HG03571 (cell line): ENCODE measurements around the gene RTN4IP1.
"Not testable (repeated sequence)": the region's sequence is repeated elsewhere in the genome, so short reads cannot be mapped to it uniquely, and the experiment has no call there.

Experiments
- ATAC-seq: cut with Tn5 transposase; IDR thresholded peaks from one replicate; pipeline ENCODE4 v1.9.1; 2021; ENCODE audit not compliant: unreplicated experiment

RTN4IP1 gene

DNA sequence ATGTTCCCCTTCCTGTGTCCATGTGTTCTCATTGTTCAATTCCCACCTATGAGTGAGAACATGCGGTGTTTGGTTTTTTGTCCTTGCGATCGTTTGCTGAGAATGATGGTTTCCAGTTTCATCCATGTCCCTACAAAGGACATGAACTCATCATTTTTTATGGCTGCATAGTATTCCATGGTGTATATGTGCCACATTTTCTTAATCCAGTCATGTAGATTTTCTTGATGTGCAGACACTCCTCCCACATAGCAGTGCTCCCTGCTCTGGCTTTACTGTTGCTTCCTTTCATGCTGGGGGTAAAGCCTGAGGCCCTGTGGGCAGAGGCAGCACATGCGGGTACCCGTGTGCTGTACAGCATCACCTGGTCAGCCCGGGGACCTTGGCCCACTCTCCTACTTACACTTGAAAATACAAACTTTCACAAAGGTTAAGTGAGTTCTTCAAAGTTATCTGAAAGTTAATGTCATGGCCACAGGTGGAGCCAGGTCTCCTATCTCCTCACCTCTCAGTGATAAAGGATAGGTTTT, 80.3 kb downstream of the RTN4IP1 start:
- ATAC-seq: not testable (repeated sequence)

DNA sequence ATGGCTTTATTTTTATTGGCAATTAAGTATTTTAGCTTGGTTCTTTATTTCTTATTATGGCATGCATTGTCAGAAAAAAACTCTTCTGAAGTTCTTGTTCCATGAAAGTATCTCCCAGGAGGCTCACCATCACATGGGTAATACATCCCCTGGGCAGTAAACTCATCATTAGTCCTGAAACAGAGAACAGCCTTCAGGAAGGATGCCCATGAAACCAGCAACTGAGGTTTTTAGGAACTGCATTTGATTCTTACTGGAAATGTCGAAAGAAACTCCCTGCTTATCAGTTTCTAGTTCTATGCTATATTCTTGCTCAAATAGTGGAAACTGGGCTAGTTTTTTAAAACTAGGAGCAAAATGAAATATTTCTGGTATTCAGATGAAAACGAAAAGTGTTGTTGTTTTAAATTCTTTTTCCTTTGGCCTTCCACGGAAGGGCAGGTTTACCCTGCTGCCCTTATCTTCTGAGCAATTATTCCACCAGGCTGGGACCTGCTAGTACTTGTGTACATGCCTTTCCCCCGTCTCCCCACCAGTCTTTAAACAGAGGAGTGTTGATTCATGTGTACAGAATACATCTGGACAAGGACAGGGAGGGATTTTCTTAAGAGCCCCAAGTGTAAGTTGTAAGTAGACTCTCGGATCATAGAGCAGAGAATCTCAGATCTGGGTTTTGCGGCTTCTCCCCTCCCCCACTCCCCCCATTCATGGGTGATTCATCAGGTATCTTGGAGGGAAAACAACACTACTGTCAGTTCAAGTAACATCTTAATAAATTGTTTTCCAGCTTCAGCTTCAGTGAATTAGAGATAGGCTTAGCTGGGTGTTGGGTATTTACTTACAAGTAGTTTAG, 81.5 kb downstream of the RTN4IP1 start:
- ATAC-seq: no peak

DNA sequence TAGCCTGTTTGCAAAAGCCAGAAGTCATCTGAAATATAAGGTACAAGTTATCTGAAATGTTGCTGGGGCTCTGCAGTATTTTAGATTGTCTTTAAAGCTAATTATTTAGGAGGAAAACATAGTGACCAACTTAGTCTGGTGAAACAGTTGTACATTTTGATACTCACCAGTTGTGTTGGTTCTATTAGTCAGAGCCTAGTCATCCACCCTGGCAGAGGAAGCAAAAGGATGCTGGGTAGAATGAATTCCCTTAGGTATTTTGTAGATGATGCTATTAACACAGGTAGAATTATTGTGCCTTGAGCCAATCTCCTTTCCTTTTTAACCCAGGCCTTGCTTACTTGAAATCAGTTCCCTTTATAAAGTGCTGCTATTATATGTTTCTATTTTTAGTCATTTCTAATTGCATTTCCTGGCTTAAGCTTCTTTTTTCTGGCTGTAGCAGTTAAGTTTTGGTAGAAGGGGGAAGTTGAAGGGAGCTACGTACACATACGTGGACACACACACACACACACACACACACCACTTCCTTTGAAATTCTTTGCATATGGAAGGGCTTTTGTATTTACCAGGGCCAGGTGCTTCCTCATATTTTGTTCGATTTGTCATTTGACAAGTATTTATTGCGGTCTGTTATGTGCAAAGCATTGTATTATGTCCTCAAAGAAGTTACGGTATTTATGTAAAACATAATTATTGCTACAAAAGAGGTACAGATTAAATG, 82.4 kb downstream of the RTN4IP1 start:
- no peak for ATAC-seq

DNA sequence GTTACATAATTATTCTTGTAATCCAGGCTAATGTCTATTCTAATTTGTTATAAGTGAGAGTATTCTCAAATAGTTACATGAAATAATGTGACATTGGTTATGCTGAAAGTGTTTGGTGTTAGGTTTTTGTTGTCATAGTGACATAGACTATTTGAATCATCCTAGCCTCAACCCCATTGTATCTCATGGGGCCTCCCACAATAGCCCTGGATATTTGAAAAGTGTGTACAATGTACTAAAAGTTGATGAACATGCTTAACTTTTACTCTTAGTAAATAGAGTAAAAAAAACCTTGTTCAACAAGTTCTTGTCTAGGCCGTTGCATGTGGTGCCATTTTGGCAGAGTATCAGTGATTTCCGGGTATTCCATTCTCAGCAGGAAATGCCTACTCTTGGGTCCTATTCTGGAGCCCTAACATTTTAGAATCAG, 83.0 kb downstream of the RTN4IP1 start:
- ATAC-seq: no peak

DNA sequence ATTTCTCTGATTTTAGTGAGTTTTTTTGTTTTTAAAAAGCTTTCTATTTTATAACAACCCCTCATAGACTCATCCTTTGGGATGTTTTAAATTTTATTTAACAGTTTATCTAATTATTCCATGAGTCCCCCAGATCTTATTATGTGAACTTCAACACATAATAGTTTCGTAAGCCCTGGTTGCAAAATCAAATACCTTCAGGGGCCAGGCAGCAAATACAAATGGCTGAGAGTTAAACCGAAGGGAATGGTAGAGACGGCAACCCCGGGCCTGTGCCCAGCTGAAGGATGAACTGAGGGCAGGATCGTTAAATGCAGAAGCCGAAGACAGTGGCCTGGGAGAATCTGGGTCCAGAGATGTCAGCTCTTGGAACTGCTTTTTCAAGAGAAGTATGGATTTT, 88.4 kb downstream of the RTN4IP1 start:
- ATAC-seq: no peak

DNA sequence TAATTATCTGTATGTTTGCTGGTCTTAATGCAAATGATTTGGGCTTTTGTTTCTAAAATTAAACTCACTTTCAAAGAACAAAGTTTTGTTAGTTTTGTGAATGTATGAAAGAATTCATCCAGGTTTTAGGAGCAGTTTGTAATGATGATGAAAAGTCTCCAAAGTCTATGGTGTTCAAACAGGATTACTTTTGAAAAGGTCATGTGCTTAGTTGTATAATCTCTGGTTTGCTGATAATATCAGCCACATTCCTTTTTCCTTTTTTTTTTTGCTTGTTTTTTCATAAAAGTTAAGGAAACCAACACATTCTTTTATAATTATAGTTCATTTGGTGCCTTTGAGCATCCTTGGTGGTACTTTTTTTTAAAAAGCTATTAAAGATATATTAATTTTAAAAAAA, 88.9 kb downstream of the RTN4IP1 start:
- ATAC-seq: no peak

DNA sequence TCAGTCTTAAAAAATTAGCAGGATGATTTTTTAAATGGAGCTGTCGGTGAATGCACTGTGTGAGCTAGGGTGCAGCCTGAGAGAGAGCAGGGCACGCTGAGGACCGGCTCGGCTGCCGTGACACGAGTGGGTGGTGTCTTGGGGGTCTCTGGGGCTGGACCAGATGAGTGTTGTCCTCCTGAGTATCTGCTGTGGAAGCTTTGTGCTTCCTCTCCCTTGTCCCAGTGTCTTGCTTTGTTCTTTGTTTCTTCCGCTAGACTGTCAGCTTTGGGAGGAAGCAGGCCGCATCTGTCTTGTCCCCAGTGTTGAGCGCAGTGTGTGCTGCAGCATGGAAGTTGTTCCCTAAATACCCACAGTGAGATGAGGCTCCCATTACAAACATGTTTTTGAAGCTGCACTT, 89.4 kb downstream of the RTN4IP1 start:
- no peak for ATAC-seq

DNA sequence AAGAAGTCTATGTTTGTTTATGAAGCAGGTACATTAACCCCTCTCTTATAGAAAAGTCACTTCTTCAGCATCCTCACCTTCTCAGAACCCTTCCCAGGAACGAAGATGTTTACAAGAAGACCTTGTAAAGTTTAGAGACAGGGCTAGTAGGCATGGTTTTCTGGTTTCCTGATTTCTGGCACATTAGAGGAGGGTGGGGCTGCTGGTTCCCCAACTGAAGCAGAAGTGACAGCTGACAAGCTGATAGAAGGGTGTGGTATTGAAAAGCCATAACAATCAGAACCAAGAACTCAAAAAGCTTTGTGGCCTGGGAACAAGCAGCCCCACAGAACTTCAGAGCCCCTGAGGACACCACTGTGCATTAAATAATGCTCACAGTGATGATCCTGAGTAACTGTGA, 91.2 kb downstream of the RTN4IP1 start:
- ATAC-seq: no peak

DNA sequence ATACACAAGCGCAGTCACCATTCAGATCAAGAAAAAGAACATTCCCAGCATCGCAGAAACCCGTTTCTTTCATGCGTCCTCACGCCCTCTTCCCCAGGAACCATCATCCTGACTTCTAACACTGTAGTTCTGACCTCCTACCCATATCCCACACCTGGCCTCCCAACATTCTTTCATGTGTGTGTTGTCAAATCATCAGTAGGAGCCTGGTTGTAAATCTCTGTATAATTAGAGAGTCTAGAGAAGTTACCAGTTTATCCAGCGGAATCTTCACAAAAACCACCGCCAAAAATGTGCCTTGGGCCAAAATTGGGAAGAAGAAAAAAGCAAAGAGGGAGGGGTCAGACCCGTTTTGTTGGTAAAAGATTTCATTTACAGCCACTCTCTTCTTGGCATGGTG, 91.6 kb downstream of the RTN4IP1 start:
- no peak for ATAC-seq

DNA sequence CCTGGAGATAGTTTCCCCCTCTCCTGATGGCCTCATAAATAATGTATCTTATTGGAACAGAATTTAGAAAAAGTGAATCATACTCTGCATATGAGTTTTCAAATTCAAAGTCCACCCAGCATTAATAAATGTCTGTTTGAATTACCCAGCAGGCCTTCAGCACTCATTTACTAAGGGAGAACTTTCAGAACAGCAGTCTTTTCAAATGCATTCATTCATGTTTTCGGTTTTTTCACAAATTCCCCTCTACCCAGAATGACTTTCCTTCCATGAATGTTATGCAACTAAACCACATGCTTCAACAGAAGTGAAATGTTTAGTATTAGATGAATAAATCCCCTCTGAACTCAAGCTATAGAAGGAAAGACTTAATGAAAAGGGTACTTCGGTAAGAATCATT, 92.4 kb downstream of the RTN4IP1 start:
- no peak for ATAC-seq

DNA sequence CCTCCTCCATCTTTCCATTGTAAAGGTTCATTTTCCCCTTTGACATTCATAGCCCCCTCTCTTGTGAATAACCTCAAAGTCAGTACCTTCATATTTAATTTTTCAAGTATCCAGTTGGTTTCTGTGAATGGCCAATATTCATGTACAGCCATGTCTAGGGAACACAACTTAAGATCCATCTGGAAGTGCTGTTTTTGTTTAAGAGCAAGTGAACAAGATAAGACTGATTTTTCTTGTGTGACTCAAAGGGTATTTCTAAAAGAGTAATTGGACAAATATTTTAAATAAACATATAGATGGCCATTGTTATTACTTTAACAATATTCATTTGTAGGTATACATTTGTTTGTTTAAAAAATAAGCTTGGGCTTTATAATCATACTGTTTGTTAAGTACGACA, 92.9 kb downstream of the RTN4IP1 start:
- ATAC-seq: no peak

DNA sequence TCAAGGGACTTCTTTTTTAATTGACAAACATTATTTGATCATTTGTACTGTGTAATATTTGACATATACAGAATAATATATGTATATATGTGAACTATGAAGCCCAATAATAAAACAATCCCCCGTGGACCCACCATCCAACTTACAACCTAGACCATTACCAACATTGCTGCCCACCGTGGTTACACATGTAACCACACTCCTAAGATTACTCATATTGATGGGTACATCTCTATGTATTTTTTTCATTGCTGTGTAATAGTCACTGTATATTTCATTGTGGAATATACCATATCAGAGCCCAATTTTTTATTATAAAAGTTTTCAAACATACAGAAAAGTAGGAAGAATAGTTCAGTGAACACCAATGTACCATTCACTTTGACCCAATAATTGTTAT, 94.3 kb downstream of the RTN4IP1 start:
- ATAC-seq: no peak

DNA sequence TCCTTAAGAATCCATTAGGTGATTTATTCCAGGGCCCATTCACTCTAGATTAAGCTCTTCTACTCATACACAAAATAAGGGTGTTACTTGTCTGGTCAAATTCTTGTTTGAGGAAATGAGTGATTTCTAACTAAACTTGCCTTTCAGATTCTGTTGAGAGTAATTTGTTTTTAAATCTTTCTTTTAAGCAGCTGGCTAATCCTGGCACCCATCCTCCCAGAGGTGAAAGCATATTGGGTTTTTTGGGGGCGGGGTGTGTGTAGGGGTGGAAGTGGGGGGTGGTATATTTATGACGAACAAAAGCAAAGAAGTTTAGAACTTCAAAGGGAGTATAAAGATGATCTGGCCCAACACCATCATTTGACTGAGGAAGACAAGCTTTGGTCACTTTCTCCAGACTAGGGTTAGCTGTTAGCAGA, 94.7 kb downstream of the RTN4IP1 start:
- no peak for ATAC-seq

DNA sequence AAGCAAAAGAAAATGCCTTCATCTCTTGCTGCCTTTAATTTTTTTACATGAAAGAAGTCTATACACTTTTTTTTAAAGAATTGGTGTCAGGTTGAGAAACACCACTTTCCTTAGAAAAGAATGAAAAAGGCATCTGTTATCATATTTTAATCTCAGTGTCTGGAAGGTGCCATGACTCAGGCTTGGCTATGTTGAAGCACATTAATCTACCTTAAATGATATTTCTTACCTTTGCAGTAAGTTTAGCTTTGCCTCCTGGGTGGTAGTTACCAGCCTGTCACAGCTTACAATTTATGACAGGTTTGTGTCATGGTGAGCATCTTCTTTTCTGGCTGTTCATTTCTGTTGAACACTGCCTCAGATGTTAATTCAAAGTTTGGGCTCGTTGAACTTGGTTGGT, 95.3 kb downstream of the RTN4IP1 start:
- ATAC-seq: no peak

DNA sequence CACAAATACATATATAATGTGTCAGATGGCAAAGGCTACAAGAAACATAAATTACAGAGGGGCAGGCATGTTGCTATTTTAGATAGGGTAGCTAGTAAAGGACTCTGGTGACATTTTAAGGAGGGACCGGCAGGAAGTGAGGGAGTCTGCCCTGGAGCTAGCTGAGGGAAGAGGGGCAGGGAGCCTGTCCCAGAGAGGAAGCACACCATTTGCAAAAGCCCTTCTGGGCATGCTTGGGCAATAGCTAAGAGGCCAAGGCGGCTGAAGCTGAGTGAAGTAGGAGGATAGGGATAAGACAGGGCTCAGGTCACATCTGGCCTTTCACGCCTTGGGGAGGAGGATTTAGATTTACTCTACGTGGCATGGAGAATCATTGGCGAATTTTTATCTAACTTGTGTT, 96.2 kb downstream of the RTN4IP1 start:
- no peak for ATAC-seq

DNA sequence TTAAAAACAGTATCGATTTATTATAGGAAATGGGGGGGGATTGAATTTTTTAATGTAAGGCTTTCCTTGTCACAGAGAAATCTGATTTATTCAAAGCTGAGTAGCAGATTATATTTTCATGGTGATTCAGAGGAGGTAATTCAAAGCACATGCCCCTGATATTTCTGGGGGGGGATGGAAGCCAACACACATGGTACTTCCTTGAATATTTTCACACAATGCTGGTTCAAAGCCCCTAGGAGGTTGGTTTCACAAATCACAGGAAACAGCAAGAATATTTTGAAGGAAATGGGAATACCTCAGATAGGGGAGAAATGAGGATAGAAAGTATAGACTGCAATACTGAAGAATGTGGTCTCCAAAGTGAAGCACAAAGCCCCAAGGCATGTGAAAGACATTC, 98.8 kb downstream of the RTN4IP1 start:
- no peak for ATAC-seq

DNA sequence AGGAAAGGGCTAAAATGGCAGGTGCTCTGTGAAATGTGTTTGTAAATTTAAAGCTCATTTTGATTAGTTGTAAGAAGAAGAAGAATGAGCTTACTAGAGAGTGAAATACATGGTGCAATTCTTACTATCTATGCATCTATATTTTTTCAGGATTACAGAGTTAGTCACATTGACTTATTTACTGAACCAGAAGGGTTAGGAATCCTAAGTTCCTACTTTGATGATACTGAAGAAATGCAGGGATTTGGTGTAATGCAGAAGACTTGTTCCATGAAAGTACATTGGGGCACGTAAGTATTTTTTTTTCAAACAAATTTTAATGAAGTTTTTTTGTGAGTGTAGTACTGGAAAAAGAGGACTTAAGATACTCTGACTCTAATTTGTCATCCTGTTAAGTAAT, 99.3 kb downstream of the RTN4IP1 start:
- no peak for ATAC-seq

DNA sequence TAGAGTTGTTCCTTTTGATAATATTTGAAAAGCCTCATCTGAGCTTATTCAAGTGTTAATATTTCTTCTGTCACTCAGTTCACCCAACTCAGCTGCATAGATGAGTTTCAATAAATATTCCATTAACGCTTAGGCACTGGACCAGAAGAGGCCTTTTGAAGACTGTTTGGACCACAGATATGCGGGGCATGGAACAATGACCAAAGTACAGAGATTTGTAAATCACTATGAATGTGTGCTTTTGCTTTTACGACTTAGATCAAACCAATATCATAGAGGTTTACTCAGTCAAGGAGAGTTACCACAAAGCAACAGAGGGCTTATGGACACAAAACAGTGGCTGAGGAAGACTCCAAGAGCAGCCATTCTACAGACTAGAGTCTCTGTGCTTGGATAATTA, 99.9 kb downstream of the RTN4IP1 start:
- no peak for ATAC-seq

DNA sequence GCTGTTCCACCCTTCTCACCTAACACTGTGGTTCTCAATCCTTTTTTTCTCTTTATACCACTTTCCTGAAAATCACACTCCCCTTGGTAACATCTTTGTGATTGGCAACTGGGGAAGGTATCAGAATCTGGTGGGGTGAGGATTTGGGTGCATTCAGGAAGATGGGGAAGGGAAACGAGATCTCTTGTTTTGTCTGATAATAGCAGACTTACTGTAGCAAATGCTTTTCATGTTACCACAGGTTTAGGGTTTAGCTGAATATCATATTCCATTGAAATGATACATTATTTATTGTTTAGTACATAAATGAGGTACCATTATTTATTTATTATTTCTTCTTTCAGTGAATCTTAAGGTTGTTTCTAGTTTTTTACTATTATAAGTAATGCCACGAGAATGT, 100.8 kb downstream of the RTN4IP1 start:
- ATAC-seq: no peak

DNA sequence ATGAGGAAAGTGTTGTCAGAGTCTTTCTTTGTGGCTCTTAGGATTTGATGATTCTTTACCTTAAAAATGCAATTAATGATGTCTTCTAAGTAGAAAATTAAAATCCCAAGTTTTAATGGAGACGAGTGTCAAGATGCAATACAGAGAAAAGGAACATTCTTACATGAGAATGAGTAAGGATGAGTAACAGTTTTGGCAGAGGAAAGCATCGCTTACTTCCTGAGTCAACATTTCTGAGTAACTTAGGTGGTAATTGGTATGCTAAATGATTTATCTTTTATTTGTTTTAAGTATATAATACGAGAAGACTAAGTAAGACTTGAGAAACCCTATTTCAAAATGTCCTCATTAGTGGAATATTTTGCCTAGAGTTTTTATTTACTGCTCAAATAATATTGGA, 101.3 kb downstream of the RTN4IP1 start:
- ATAC-seq: no peak

DNA sequence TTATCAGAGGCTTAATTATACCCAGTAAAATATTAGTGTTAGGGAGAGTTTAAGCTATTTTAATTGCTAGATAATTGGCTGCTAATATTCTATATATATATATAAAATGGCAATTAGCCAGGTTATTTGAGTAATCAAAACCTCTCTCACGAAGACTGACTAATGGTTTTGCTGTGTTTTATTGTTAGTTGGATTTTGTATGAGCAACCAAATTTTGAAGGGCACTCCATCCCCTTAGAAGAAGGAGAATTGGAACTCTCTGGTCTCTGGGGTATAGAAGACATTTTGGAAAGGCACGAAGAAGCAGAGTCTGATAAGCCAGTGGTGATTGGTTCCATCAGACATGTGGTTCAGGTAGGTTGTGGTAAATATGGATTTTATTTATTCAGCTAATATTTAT, 102.2 kb downstream of the RTN4IP1 start:
- ATAC-seq: no peak

DNA sequence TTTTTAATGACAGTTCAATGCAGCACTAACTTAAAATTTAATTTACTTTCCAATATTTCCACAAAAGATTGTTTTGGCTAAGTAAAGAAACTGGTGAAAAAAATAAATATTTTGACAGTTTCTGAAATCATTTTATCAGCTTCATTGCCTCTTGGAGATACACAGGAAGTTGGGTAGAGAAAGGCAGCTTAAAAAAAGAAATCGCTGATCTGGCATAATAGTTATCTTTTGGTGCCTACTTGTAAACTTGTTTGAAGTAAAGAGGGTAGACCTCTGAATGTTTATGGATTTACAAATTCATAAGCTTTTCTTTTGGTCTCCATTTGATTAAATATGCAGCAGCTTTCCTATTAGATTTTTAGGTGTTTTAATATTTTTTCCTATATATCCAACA, 103.4 kb downstream of the RTN4IP1 start:
- no peak for ATAC-seq
